MCF 10A (cell line): Measurements from ENCODE around the gene FAU. TPM values are rescaled to one million over a fixed set of nuclear protein-coding genes. Genes with fewer than 3 reads are reported as not detected.

Experiments
- BruUV-seq: library from RNA; stranded (reverse); fragments of 400-500 nt; replicated peaks from 2 replicates; lab custom pipeline; 2021; lab: Mats Ljungman, UMichigan
- CTCF ChIA-PET: fragments of 300-600 bp; sonication (Branson Sonifier 250); formaldehyde crosslinking; extraction: SDS; loops from one replicate; lab custom pipeline; 2021; ENCODE audit warnings: antibody characterized with exemption, inconsistent platforms; lab: Yijun Ruan, JAX
- POLR2A ChIA-PET: fragments of 300-600, 350-650 bp; sonication (Branson Sonifier 250); formaldehyde crosslinking; extraction: SDS; loops from one replicate; lab custom pipeline; 2020; ENCODE audit warnings: antibody characterized with exemption, inconsistent platforms; lab: Yijun Ruan, JAX
- DNase-seq: peaks from one replicate; pipeline ENCODE4 v3.0.0-alpha.2; 2018; ENCODE audit not compliant: unreplicated experiment
- H3K27ac Mint-ChIP-seq: one replicate; pipeline ENCODE4 v1.8.0; 2022; ENCODE audit warnings: mild to moderate bottlenecking, low read depth, mixed read lengths; ENCODE audit not compliant: unreplicated experiment
- H3K27me3 Mint-ChIP-seq: one replicate; pipeline ENCODE4 v1.8.0; 2022; ENCODE audit warnings: mixed read lengths; ENCODE audit not compliant: insufficient read depth, unreplicated experiment
- H3K36me3 Mint-ChIP-seq: one replicate; pipeline ENCODE4 v1.8.0; 2022; ENCODE audit warnings: mild to moderate bottlenecking, moderate library complexity, mixed read lengths; ENCODE audit not compliant: insufficient read depth, unreplicated experiment
- H3K4me1 Mint-ChIP-seq: one replicate; pipeline ENCODE4 v1.8.0; 2022; ENCODE audit warnings: mixed read lengths; ENCODE audit not compliant: insufficient read depth, unreplicated experiment
- H3K4me3 Mint-ChIP-seq: one replicate; pipeline ENCODE4 v1.8.0; 2022; ENCODE audit warnings: mild to moderate bottlenecking, moderate library complexity, mixed read lengths; ENCODE audit not compliant: unreplicated experiment
- H3K9me3 Mint-ChIP-seq: one replicate; pipeline ENCODE4 v1.8.0; 2022; ENCODE audit warnings: mixed read lengths; ENCODE audit not compliant: unreplicated experiment
- intact Hi-C: fragments of 100-400 bp; cut with micrococcal nuclease; formaldehyde crosslinking; loops from 2 replicates; pipeline ENCODE4 v1.14.1; 2022
- total RNA-seq: library from RNA; stranded (reverse); gene quantifications from 2 replicates; pipeline ENCODE4 v1.2.3, GENCODE V29; 2022
- TF ChIP-seq, protein P1 (sequence below): fragments of 200-600 bp; IDR thresholded peaks from one replicate; pipeline ENCODE4 v1.8.0; 2022; ENCODE audit warnings: antibody characterized with exemption, mild to moderate bottlenecking; ENCODE audit not compliant: unreplicated experiment

FAU gene
- total RNA-seq, 1 experiment from 2014 or later: 1,049 TPM

DNA sequence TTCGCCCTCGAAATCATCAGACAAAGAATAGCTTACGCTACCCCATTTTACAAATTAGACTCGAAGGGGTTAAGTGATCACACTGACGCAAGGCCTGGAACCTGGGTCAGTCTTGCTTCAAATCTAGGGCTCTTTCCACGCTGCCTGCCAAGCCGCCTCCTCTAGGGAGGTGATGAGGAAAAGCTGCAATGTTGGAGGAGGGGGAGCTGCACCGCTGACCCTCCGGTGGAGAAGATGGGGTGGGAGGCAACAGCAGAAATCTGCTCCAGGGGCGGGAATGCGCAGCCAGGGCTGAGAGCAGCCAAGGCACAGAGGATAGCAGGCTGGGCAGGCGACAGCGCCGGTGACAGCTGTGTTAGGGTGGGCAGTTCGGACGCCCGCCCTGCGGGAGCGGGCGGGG, 11.8 kb upstream of the FAU start:
- Mint-ChIP-seq H3K27me3 (no peaks in the 10 kb centered on the region), H3K4me3 (peak overlapping the region; percentile 99), H3K36me3 (peaks cover 38% of the 10 kb centered on the region), H3K9me3 (no peaks in the 10 kb centered on the region), H3K27ac (peak overlapping the region; percentile 100), H3K4me1 (peaks cover 28% of the 10 kb centered on the region)
- ChIA-PET POLR2A (interaction anchor here (0.7 to 8.2 kb wide), 19 partner anchors 11 to 816 kb away, joined by 3 to 157 read pairs (median 7); partner anchors contain the start of genes ARL2, ATG2A, CAPN1 and CDC42BPG), CTCF (interaction anchor here (0.8 to 1.2 kb wide), 2 partner anchors 46 to 48 kb away, joined by 4 read pairs; partner anchors contain the start of gene CAPN1)
- TF ChIP-seq, protein P1, sequence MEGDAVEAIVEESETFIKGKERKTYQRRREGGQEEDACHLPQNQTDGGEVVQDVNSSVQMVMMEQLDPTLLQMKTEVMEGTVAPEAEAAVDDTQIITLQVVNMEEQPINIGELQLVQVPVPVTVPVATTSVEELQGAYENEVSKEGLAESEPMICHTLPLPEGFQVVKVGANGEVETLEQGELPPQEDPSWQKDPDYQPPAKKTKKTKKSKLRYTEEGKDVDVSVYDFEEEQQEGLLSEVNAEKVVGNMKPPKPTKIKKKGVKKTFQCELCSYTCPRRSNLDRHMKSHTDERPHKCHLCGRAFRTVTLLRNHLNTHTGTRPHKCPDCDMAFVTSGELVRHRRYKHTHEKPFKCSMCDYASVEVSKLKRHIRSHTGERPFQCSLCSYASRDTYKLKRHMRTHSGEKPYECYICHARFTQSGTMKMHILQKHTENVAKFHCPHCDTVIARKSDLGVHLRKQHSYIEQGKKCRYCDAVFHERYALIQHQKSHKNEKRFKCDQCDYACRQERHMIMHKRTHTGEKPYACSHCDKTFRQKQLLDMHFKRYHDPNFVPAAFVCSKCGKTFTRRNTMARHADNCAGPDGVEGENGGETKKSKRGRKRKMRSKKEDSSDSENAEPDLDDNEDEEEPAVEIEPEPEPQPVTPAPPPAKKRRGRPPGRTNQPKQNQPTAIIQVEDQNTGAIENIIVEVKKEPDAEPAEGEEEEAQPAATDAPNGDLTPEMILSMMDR: no peak
- BruUV-seq: no TSS peak
- no peak for DNase-seq
- intact Hi-C loops: loop anchor here (2.0 kb wide), 1 partner anchor 47 kb away; the partner anchor contains the start of gene CAPN1

DNA sequence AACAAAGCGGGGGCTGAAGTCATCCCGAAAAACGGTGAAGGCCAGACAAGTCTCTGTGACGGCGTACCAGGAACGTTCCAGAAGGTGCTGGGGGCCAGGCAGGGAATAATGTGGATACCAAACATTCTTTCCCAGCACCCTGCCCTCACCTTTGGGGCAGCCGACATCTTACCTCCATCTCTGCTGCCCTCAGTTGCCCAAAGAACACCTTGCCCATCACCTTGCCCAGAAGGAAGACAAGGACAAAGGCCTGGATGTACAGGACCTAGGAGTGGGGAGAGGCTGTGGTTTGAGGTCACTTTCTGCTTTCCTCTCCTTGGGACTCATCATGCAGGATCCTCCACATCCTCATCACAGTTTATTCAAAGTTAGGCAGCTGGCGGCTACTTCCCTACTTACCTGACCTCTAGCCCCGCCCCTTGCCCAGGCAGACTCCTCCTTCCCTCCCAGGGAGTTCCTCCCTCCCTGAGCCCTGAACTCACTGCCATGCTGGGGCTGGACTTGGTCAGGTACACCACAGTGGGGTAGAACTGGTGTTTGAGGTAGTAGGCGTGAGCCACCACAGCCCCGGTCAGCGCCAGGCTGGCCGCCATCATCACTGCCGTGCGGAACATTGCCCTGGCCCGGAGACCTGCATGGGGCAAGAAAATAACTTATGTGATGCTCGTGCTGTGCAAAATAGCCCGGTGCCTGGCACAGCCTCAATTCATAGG, 11.2 kb upstream of the FAU start:
- TF ChIP-seq, protein P1: no peak
- BruUV-seq: no TSS peak
- H3K27ac Mint-ChIP-seq: peak overlapping the region; percentile 100
- intact Hi-C loops: no loop called here
- CTCF ChIA-PET: interaction anchor here (0.6 to 0.8 kb wide), 2 partner anchors 11 to 48 kb away, joined by 3 to 4 read pairs; partner anchors contain the start of gene CAPN1
- DNase-seq: peak; percentile 66
- H3K4me3 Mint-ChIP-seq: peak overlapping the region; percentile 99
- peaks cover 40% of the 10 kb centered on the region for H3K36me3 Mint-ChIP-seq
- no peaks in the 10 kb centered on the region for H3K9me3 Mint-ChIP-seq
- H3K27me3 Mint-ChIP-seq: no peaks in the 10 kb centered on the region
- POLR2A ChIA-PET: interaction anchor here (0.7 to 8.2 kb wide), 15 partner anchors 10 to 815 kb away, joined by 3 to 157 read pairs (median 7); partner anchors contain the start of genes ARL2, CAPN1, FAU and MRPL49
- peaks cover 28% of the 10 kb centered on the region for H3K4me1 Mint-ChIP-seq

DNA sequence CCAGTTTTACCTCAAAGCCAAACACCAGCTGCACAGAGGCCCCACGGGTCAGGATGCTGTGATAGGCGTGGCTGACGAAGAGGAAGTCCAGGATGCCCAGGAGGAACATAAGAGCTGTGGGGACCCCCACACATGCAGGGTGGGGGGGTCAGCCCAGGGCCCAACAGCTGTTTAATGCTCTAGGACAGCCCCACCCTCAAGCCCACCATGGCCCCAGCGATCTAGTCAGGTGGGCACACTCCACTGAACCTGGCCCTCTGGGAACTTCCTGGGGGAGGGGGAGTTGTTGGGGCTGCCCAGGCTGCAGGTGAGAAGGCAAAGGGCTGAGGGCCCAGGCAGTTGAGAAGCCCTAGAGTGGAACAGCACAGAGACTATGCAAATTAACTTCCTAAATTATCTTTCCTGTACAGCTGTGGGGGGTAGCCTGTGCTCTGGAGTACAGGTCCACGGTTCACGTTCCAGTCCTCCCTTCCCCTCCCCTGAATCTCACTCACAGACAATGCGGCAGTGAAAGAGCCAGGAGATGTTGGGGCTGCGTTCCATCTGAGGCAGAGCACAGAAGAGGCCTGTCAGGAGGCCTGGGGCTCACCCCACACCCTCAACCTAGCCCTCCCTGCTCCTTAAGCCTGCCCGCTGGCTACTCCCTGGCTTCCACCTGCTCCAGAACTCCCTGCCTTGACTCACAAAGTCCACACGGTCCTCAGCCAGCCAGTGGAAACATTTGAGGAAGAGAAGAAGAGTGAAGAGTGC, 10.5 kb upstream of the FAU start:
- no peaks in the 10 kb centered on the region for H3K9me3 Mint-ChIP-seq

More for the DNA sequence above, 10.5 kb upstream of the FAU start:
- intact Hi-C loops: no loop called here
- Mint-ChIP-seq H3K27ac (peak overlapping the region; percentile 100), H3K36me3 (peaks cover 46% of the 10 kb centered on the region), H3K4me3 (peak overlapping the region; percentile 99), H3K27me3 (no peaks in the 10 kb centered on the region), H3K4me1 (peaks cover 28% of the 10 kb centered on the region)
- TF ChIP-seq, protein P1: no peak
- ChIA-PET CTCF (interaction anchor here (0.6 kb wide), 1 partner anchor 12 kb away, joined by 3 read pairs; no protein-coding TSS in a partner anchor), POLR2A (interaction anchor here (1.4 to 8.2 kb wide), 7 partner anchors 10 to 482 kb away, joined by 3 to 157 read pairs (median 56); partner anchors contain the start of genes CAPN1, FAU, MRPL49 and ZNHIT2)
- DNase-seq: no peak
- BruUV-seq: no TSS peak
